ENCODE data around the gene POPDC3. TPM values are rescaled to one million over a fixed set of nuclear protein-coding genes. Genes with fewer than 3 reads are reported as not detected.

POPDC3 gene
- total RNA-seq, 4 donors from 2014 or later: 0.35 to 0.79 TPM; not detected in 2

DNA sequence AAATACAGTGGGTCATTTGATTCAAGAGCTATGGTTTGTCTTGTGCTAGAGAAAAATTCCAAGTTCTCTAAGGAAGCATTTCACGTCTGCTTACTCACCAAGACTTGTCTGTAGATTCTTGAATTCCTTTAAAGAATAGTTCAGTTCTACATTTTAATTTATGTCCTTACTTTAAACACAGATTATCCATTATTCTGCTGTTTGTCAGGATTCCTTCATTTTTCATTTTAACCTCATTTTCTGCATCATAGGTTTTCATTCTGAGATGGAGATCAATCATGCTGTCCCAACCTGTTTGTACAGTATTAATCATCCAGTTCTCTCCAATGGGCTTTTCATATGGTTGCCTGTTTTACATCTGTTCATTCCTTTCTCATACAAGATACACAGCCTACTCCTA lies 24.5 kb upstream of the POPDC3 start:
- Histone ChIP-seq H3K27me3 (no peaks in the 10 kb centered on the region), H3K27ac (no peak overlapping the region), H3K4me3 (no peak overlapping the region), H3K9me3 (no peaks in the 10 kb centered on the region), H3K4me1 (no peaks in the 10 kb centered on the region), H3K36me3 (no peaks in the 10 kb centered on the region)
- intact Hi-C loops (cut with DNase I; ENCODE audit: low total_unique reads): no loop called here
- no peak for DNase-seq
- no peak for TF ChIP-seq POLR2A (IDR thresholded peaks at IDR 0.05)
- TF ChIP-seq, protein P1, sequence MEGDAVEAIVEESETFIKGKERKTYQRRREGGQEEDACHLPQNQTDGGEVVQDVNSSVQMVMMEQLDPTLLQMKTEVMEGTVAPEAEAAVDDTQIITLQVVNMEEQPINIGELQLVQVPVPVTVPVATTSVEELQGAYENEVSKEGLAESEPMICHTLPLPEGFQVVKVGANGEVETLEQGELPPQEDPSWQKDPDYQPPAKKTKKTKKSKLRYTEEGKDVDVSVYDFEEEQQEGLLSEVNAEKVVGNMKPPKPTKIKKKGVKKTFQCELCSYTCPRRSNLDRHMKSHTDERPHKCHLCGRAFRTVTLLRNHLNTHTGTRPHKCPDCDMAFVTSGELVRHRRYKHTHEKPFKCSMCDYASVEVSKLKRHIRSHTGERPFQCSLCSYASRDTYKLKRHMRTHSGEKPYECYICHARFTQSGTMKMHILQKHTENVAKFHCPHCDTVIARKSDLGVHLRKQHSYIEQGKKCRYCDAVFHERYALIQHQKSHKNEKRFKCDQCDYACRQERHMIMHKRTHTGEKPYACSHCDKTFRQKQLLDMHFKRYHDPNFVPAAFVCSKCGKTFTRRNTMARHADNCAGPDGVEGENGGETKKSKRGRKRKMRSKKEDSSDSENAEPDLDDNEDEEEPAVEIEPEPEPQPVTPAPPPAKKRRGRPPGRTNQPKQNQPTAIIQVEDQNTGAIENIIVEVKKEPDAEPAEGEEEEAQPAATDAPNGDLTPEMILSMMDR (IDR thresholded peaks at IDR 0.05): no peak

DNA sequence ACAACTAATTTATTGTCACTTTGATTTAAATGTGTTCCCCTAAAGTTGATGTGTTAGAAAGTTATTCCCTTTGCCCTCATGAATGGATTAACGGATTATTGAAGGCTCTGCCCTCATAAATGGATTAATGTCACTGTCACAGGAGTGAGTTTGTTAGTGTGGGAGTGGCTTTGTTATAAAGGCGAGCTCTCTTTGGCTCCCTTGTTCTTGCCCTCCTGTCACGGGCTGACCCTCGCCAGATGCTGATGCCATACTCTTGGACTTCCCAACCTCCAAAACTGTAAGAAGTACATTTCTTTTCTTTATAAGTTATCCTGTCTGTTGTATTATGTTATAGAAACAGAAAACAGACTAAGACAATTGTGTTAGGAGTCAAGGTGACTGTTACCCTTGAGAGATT lies 22.7 kb upstream of the POPDC3 start:
- intact Hi-C loops (cut with DNase I; ENCODE audit: low total_unique reads): no loop called here
- H3K4me3 ChIP-seq: no peak overlapping the region
- H3K36me3 ChIP-seq: no peaks in the 10 kb centered on the region
- no peaks in the 10 kb centered on the region for H3K27me3 ChIP-seq
- H3K4me1 ChIP-seq: no peaks in the 10 kb centered on the region
- TF ChIP-seq, protein P1 (IDR thresholded peaks at IDR 0.05): no peak
- no peak for TF ChIP-seq POLR2A (IDR thresholded peaks at IDR 0.05)
- DNase-seq: no peak
- no peak overlapping the region for H3K27ac ChIP-seq
- no peaks in the 10 kb centered on the region for H3K9me3 ChIP-seq

DNA sequence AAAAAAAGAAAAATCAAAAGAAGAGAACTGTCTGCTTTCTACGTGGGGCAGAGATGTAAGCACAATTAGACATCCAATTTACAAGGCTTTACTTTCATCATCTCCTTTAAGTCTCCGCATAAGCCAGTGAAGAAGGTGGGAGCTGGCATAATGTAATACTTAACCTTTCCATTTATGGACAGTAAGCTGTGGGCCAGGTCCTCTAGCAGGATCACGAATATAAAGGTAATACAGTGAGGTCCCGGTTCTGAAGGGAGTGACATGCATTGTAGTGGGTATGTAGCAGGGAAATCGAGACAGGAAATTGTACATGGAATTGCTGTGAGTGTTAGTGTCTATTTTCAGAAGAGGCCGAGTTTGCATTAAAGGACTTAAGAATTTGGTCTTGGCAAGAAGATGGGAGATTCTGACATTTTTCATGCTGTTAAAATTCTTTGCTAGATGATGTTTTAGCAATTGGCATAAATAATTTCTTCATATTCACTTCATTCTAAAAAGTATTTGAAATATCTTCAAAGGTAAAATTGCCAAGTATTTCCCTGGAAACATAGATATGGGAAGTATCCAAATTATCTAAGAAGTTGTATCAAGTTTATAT lies 20.4 kb upstream of the POPDC3 start:
- intact Hi-C loops (cut with DNase I; ENCODE audit: low total_unique reads): no loop called here
- no peaks in the 10 kb centered on the region for H3K4me1 ChIP-seq
- DNase-seq: no peak
- no peaks in the 10 kb centered on the region for H3K9me3 ChIP-seq
- TF ChIP-seq POLR2A (IDR thresholded peaks at IDR 0.05): no peak
- TF ChIP-seq, protein P1 (IDR thresholded peaks at IDR 0.05): no peak
- no peaks in the 10 kb centered on the region for H3K27me3 ChIP-seq
- no peak overlapping the region for H3K4me3 ChIP-seq
- no peak overlapping the region for H3K27ac ChIP-seq
- H3K36me3 ChIP-seq: no peaks in the 10 kb centered on the region

DNA sequence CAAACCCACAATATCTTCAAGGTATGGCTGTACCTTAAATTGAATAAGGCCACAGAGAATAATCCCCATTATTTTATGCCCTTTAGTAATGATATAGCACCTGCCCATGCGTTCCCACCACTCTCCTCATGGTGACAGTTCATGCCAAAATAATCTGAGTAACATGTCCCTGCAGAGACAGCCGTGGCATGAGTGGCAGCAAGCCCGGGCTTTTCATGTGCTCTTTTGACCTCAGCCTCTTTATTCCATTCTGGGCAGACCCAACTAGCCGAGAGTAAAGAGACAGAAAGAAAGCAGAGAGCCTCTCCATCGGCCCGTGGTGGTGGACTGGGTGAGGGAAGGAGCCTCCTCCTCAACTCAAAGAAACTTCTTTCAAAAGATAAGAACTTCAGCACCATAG lies 19.9 kb upstream of the POPDC3 start:
- Histone ChIP-seq H3K9me3 (no peaks in the 10 kb centered on the region), H3K4me3 (no peak overlapping the region), H3K27ac (no peak overlapping the region), H3K27me3 (no peaks in the 10 kb centered on the region), H3K36me3 (no peaks in the 10 kb centered on the region), H3K4me1 (no peaks in the 10 kb centered on the region)
- TF ChIP-seq POLR2A (IDR thresholded peaks at IDR 0.05): no peak
- TF ChIP-seq, protein P1 (IDR thresholded peaks at IDR 0.05): no peak
- no peak for DNase-seq
- intact Hi-C loops (cut with DNase I; ENCODE audit: low total_unique reads): no loop called here

DNA sequence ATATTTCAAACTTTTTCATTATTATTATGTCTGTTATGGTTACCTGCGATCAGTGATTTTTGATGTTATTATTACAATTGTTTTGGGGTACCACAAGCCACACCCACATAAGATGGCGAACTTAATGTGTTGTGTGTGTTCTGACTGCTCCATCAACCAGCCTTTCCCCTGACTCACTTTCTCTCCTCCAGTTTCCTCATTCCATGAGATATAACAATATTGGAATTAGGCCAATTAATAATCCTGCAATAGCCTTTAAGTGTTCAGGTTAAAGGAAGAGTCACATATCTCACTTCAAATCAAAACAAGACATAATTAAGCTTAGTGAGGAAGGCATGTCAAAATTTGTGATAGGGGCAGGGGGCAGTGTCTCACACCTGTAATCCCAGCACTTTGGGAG lies 16.3 kb upstream of the POPDC3 start:
- no peak overlapping the region for H3K27ac ChIP-seq
- no peaks in the 10 kb centered on the region for H3K4me1 ChIP-seq
- intact Hi-C loops (cut with DNase I; ENCODE audit: low total_unique reads): no loop called here
- H3K9me3 ChIP-seq: no peaks in the 10 kb centered on the region
- TF ChIP-seq POLR2A (IDR thresholded peaks at IDR 0.05): no peak
- TF ChIP-seq, protein P1 (IDR thresholded peaks at IDR 0.05): no peak
- DNase-seq: no peak
- no peak overlapping the region for H3K4me3 ChIP-seq
- H3K27me3 ChIP-seq: no peaks in the 10 kb centered on the region
- H3K36me3 ChIP-seq: no peaks in the 10 kb centered on the region
